Subcutaneous abdominal adipose tissue (tissue), 5 donors: ENCODE data around the gene ACOT7.

ENCODE experiments used
- H3K27ac ChIP-seq: one replicate; pipeline ENCODE4 v1.7.0; 2013; ENCODE audit warnings: low read depth, mild to moderate bottlenecking, inconsistent platforms, low read length, moderate library complexity
- H3K27me3 ChIP-seq, 5 donors: one replicate each; pipeline ENCODE4 v1.7.0; 2013; ENCODE audit warnings: low read length in 5 of 5, inconsistent platforms in 1 of 5; ENCODE audit not compliant: control insufficient read depth in 5 of 5, insufficient read depth in 4 of 5
- H3K36me3 ChIP-seq, 5 donors: one replicate each; pipeline ENCODE4 v1.7.0; 2013; ENCODE audit warnings: low read length in 5 of 5; ENCODE audit not compliant: control insufficient read depth in 5 of 5, insufficient read depth in 5 of 5
- H3K4me1 ChIP-seq, 5 donors: one replicate each; pipeline ENCODE4 v1.7.0; 2013; ENCODE audit warnings: low read length in 5 of 5, mild to moderate bottlenecking in 3 of 5, moderate library complexity in 1 of 5; ENCODE audit not compliant: control insufficient read depth in 5 of 5, insufficient read depth in 5 of 5
- H3K4me3 ChIP-seq, 5 donors: one replicate each; pipeline ENCODE4 v1.7.0; 2013; ENCODE audit warnings: low read length in 5 of 5, low read depth in 1 of 5
- H3K9ac ChIP-seq, 5 donors: one replicate each; pipeline ENCODE4 v1.7.0; 2013; ENCODE audit warnings: low read length in 5 of 5, mild to moderate bottlenecking in 4 of 5, moderate library complexity in 3 of 5
- H3K9me3 ChIP-seq, 5 donors: one replicate each; pipeline ENCODE4 v1.7.0; 2013; ENCODE audit warnings: low read length in 5 of 5; ENCODE audit not compliant: control insufficient read depth in 5 of 5
- donor health status: healthy.
- donor health status: healthy.
- donor health status: healthy.
- donor health status: healthy.
- donor health status: healthy.

The ACOT7 gene

DNA sequence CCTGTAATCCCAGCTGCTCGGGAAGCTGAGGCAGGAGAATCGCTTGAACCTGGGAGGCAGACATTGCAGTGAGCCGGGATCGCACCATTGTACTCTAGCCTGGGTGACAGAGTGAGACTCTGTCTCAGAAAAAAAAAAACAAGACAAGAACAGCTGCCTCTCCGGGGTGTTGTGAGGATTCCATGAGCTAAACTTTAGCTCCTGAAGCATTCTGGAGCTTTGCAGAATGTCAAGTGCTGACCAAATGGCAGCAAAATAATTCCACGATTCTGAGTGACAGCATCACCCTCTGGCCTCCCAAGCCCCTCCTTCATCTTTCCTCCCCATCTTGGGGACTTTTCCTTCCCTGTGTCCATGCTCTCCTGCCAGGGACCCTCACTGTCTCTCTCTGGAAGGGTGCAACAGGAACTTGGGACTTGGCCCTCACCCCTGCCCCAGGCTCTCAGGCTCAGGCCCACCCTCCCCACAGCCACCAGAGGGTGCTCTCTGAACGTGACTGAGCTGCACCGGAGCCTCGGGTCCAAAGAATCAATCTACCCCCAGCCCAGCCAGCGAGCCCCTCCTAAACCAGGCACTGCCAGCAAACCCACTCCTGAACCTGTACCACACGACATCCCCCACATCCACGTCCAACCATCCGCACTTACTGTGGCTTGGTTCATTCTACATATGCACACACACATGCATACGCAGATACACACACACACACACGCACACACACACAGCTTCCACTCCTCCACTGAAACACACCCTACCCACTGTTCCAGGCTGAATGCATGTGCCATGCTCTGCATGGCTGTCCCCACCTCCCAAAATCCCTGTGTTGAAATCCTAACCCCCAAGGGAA lies 45.7 kb downstream of the ACOT7 start:
- Histone ChIP-seq H3K4me1 (peaks cover 0 to 15% (median 4%) of the 10 kb centered on the region in 5 donors), H3K27me3 (no peaks in the 10 kb centered on the region), H3K27ac (no peak overlapping the region), H3K4me3 (peak overlapping the region in 2 of 5 donors; percentile 12 to 29), H3K9me3 (no peaks in the 10 kb centered on the region), H3K9ac (no peak overlapping the region), H3K36me3 (no peaks in the 10 kb centered on the region)

DNA sequence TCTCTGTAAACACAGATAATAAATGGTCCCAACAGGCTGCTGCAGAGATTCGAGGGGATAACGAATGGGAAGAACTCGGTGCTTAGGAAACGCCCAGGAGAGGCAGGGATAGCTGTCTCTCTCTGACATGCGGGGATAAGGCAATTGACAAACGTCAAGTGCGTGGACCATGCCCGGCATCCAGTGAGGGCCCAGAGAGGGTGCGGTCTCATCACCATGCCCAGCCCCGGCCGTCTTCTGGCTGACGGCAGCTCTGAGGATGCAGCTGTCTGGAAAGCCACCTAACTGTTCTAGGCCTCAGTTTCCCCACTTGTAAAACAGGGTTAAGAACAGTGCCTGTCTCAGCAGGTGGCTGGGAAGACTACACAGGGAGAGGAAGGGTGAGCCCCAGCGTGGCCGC lies 48.1 kb downstream of the ACOT7 start:
- Histone ChIP-seq H3K4me1 (peaks cover 0 to 18% (median 8%) of the 10 kb centered on the region in 5 donors), H3K27me3 (no peaks in the 10 kb centered on the region), H3K9ac (no peak overlapping the region), H3K9me3 (no peaks in the 10 kb centered on the region), H3K36me3 (no peaks in the 10 kb centered on the region), H3K4me3 (no peak overlapping the region), H3K27ac (no peak overlapping the region)

DNA sequence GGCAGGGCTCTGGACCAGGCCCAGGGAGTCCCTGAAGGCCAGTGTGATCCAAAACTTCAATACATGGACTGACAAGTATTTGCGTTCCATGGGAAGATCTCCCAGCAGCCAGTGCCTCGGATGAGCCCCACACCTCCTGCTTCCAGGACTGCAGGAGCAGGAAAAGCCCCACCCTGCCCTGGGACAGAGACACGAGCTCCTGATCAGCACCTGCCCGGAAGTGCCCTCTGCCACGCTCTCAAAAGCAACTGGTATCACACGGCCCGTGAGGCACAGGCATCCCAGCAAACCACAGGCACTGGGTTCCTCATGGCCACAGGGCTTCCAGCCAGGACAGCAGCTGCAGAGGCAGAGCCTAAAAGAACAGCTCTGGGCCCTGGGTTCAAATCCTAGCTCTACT lies 48.6 kb downstream of the ACOT7 start:
- Histone ChIP-seq H3K4me3 (no peak overlapping the region), H3K36me3 (no peaks in the 10 kb centered on the region), H3K27me3 (no peaks in the 10 kb centered on the region), H3K9ac (no peak overlapping the region), H3K4me1 (peaks cover 0 to 18% (median 4%) of the 10 kb centered on the region in 5 donors), H3K27ac (no peak overlapping the region), H3K9me3 (no peaks in the 10 kb centered on the region)

DNA sequence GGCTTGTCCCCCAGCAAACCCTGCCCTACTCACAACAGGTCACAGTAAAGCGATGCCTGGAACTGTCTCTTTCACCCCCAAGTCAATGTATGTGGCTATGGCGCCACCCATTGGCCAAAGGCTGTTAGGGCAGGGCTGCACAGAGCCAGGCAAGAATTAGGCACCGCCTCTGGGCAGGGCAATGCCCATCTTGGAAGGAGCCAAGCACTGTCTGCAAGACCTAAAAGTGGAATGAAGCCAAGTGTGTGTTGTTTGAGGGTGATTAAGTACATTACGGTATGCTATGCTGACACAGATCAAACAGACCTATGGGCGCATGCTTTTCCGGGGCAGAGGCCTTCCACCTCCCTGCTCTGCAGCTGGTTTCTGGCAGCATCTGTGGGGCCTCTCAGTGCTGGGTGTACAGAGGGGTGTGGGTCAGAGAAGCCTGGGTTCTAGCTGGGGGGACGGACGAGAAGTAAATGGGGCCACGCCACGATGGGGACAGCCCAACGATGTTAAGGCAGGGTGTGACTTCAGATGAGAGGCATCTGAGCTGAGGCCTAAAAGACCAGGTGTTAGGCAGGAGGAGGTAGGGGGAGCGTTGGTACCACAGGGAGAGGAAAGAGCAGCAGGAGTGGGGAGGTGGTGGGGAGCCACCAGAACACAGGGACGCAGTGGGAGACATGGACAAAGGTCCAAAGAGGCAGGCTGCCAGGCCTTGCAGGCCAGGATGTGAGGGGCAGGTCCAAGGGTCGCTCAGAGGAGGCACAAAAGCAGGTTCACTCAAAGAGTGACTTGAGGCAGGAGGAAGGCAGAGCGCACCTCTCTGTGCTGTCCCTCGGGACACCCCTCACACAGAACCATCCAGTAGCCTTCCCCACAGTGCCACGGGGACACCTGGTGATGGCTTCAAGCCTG lies 49.8 kb downstream of the ACOT7 start:
- Histone ChIP-seq H3K27ac (no peak overlapping the region), H3K9ac (no peak overlapping the region), H3K27me3 (no peaks in the 10 kb centered on the region), H3K4me3 (no peak overlapping the region), H3K4me1 (peaks cover 0 to 16% (median 4%) of the 10 kb centered on the region in 5 donors), H3K36me3 (peaks cover 0 to 6% (median 3%) of the 10 kb centered on the region in 5 donors), H3K9me3 (no peaks in the 10 kb centered on the region)

DNA sequence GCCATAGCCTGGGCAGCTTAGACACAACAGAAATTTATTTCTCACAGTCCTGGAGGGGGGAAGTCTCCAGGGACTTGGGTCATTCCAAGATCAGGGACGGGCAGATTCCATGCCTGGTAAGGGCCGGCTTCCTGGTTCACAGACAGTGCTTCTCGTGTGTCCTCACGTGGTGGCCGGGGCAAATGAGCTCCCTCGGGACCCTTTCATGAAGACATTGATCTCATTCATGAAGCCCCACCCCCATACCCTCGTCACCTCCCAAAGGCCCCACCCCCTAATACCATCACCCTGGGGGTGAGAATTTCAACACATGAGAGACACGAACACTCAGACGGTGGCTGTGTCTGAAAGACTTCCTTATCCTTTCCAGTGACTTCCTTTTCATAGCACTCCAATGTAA lies 51.5 kb downstream of the ACOT7 start:
- Histone ChIP-seq H3K27ac (no peak overlapping the region), H3K27me3 (no peaks in the 10 kb centered on the region), H3K4me3 (no peak overlapping the region), H3K9me3 (no peaks in the 10 kb centered on the region), H3K36me3 (peaks cover 0 to 11% (median 3%) of the 10 kb centered on the region in 5 donors), H3K9ac (no peak overlapping the region), H3K4me1 (peaks cover 0 to 7% (median 4%) of the 10 kb centered on the region in 5 donors)

DNA sequence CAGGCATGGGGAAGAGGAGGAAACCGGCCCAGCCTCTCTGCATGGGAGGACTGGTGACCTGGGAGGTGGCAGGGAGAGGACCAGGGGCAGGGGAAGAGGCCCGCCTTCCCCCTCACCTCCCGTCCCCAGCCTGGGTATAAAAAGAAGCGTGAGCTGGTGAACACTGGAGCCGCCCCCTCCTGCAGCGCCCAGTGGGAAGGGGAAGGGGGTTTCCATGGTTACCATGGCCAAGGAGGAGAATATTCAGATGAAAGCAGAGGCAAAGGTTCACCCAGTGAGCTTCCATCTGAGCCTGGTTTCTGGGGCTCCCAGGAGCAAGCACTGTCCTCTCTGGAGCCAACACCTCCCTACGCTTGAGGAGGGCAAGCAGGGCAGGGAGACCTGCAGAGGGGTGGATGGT lies 54.9 kb downstream of the ACOT7 start:
- Histone ChIP-seq H3K4me1 (peaks cover 0 to 7% (median 4%) of the 10 kb centered on the region in 5 donors), H3K4me3 (no peak overlapping the region), H3K36me3 (peaks cover 0 to 11% (median 3%) of the 10 kb centered on the region in 5 donors), H3K27me3 (no peaks in the 10 kb centered on the region), H3K9ac (no peak overlapping the region), H3K9me3 (no peaks in the 10 kb centered on the region), H3K27ac (no peak overlapping the region)

DNA sequence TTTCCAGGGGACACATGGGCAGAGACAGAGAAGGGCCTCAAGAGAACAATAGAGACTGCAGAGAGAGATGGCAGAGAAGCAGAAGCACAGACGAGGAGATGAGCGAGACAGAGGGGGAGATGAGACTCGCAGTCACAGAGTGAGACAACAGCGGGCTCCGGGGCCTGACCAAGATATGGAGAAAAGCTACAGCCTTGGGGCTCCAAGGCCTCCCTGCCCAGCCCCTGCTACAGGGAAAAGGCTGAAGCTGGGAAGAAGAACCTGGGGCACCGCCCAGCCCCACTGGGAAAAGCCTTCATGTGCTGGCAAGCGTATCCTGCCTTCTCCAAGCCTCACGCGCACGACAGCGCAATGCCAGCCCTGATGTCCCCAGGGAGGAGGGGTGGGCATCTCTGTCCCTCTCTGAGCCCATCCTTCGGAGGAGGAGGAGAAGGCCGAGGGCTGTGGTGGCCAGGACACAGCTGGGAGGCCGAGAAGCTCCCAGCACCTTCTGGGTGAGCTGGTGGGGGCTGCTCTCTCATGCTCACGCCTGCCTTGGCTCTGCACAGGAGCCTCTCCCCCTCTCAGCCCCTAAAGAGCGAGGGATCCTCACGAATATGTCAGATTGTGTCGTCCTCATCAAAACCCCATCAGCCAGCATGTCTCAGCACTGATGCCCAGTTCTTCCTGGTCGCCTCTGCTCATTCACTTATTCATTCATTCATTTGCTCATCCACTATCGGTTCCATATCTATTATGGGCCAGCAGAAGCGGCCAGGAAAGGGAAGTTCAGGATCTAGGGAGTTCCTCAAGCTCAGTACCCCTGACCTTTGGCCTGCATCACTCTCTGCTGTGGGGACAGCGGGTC lies 56.6 kb downstream of the ACOT7 start:
- Histone ChIP-seq H3K4me3 (no peak overlapping the region), H3K4me1 (peaks cover 0 to 4% (median 3%) of the 10 kb centered on the region in 5 donors), H3K36me3 (peaks cover 0 to 11% (median 3%) of the 10 kb centered on the region in 5 donors), H3K27ac (no peak overlapping the region), H3K9me3 (no peaks in the 10 kb centered on the region), H3K27me3 (no peaks in the 10 kb centered on the region), H3K9ac (no peak overlapping the region)

DNA sequence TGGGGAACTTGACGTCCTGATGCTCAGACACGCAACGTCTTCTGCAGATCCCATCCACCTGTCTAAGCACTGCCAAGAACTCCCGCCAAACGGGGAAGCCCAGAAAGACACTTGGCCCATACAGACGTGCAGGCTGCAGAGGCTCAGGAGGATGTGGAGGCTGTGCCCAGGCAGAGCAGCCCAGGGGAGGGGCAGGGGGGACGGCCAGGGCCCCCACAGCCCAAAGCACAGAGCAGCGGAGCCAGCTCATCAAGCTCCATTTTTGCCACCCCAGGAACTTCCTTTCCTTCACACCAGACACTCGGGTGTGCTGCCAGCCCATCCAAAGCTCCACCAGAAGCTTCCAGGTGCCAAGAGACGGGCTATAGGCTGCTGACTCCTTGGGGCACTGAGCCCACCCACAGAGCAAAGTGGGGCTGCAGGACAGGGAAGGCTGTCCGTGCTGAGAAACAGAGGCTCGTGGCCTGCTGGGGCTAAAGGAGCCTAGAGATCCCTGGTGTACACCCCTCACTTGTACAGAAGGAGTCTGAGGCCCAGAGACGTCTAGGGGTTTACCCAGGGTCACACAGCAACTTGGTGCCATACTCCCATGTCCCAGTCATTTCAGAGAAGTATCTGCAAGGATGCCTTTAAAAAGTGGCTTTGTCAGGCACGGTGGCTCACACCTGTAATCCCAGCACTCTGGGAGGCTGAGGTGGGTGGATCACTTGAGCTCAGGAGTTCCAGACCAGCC lies 59.1 kb downstream of the ACOT7 start:
- no peaks in the 10 kb centered on the region for H3K27me3 ChIP-seq
- H3K9me3 ChIP-seq, result no peaks in the 10 kb centered on the region
- H3K4me1 ChIP-seq, result no peaks in the 10 kb centered on the region

DNA sequence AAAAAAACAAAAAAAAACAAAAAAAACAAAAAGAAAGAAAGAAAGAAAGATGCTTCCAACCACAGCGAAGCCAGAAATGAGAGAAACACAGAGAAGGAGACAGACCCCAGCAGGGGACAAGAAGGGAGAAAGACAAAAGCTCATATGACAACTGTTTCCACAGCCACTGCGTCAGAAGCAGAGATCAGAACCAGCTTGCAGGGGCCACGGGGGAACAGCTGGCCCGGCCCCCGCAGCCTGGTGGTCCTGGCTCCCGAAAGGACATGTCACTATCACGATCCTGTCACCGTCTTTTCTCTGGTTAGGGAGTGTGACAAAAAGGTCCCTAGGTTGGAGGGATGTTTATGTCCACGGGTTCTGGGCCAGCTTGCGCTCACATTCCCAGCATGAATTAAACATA lies 60.7 kb downstream of the ACOT7 start:
- H3K9ac ChIP-seq, result no peak overlapping the region
- H3K36me3 ChIP-seq, result no peaks in the 10 kb centered on the region
- no peak overlapping the region for H3K27ac ChIP-seq
- no peaks in the 10 kb centered on the region for H3K4me1 ChIP-seq
- no peaks in the 10 kb centered on the region for H3K9me3 ChIP-seq
- no peak overlapping the region for H3K4me3 ChIP-seq
- no peaks in the 10 kb centered on the region for H3K27me3 ChIP-seq

More for the DNA sequence above, 59.1 kb downstream of the ACOT7 start:
- no peak overlapping the region for H3K27ac ChIP-seq
- H3K4me3 ChIP-seq, result no peak overlapping the region
- H3K9ac ChIP-seq, result no peak overlapping the region
- H3K36me3 ChIP-seq, result peaks cover 0 to 11% (median 3%) of the 10 kb centered on the region in 5 donors
